NCI-H2029 (cell line): ENCODE results near the gene GPAM.
"Not testable (repeated sequence)": the region's sequence is repeated elsewhere in the genome, so short reads cannot be mapped to it uniquely, and the experiment has no call there.

ENCODE experiments used
- DNase-seq: peaks from one replicate; lab custom pipeline; 2025; lab: John Stamatoyannopoulos, UW

The GPAM gene

DNA sequence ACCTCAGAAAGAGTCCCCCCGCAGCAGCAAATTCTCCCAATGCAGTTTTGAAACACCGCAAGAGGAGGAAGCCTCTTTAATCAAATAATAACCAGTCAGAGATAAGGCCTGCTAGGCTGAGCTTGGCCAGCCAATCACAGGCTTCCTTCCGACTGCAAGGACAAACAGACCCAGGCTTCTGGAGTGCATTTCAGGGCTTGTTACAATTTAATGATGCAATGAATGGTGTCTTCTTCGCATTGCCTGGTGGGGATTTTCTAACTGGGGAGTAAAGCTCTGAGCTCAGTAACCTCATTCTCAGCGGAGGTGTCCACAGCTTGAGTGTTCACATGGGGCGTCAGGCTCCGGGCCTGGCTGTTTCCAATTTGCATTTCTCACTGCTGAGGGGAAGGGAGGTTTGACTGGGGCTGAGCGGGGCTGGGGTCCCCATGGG lies 31.8 kb upstream of the GPAM start:
- no peak for DNase-seq

DNA sequence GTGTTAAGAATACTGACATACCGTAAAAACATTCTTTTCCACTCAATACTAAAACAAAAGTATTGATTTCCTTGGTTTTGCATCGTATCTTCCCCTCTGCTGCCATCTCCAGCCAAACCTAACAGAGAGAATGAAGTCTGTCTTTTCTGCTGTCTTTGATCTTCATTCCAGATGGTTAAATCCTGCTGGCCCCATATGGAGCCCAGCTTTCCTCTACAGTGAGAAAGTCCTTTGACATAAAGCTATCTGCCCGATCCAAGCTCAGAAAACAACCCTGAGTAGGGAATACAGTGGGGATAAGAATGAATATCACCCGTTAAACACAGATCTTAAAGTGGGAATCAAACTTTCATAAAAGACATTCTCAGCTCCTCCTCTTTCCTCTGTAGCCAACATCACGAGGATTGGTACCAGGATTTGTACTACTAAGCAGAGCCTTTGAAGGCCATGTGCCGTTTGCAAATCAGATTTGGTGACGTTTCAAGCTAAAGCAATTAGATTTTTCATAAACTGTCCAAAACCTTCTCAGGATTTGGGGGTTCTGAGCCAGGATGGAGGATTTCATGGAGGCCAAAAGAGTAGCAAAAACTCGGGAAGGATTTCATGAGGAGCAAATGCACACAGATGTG lies 30.8 kb upstream of the GPAM start:
- DNase-seq = no peak

GRCh38 chr10:112213836-112214235 lies 30.3 kb upstream of the GPAM start:
- DNase-seq = no peak

GRCh38 chr10:112213098-112213823 lies 29.7 kb upstream of the GPAM start:
- DNase-seq = no peak

DNA sequence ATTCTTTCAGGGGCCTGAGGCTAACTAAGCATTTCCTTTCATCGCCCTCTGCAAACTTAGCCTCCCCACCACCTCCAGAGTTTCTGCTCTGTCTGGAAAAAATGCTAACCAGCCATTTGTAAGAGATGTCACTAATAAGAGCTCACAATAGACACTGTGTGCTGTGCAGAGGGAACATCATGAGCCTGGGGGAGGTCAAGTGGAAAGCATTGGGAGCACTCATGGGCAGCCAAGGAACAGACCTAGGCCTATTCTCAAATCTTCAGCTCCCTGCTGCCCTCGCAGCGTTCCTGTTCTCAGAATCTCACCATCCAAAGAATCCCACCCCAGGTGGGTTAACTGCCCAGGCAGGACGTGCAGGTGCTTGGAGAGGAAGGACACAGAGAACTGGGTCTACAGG lies 27.1 kb upstream of the GPAM start:
- DNase-seq = no peak

DNA sequence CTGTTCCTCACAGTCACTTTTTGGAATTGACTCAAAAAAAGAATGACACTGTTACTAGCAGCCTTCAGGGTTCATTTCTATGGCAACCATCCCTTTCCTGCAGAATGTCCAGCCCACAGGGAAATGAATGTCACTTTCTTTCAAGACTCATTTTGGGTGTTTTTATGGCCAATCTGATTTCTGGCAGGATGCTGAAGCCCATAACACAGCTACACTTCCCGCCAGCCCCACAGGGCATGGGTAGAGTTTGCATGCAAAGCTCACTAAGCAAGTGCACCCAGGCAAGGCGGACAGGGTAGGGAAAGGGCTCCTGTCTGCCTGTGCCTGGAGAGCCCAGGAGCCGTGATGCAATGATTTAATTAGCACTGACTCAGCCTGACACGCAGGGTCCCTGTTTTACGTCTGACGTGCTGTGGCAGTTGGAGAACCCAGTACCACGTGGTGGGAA lies 26.1 kb upstream of the GPAM start:
- DNase-seq = no peak

GRCh38 chr10:112208997-112209396 lies 25.4 kb upstream of the GPAM start:
- DNase-seq = no peak

DNA sequence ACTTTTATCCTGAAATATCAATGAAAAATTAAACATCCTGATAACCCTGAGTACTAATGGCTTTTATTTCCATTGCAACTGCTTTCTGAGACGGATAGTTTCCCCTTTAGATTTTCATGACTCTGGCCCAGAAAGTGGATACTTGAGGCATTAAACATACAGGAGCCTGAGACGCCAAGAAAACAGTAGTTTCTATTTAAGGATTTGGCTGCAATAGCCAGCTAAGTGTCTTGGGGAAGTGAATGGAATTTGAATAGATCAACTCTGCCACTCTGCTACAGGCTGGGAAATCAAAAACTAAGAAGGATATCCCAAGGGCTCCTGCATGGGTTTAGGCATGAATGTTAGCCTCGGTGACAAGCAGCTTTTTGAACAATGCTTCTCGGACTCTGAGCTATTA lies 24.7 kb upstream of the GPAM start:
- no peak for DNase-seq

- no peak for DNase-seq
Observed at GRCh38 chr10:112203328-112204076, 19.9 kb upstream of the GPAM start.

DNA sequence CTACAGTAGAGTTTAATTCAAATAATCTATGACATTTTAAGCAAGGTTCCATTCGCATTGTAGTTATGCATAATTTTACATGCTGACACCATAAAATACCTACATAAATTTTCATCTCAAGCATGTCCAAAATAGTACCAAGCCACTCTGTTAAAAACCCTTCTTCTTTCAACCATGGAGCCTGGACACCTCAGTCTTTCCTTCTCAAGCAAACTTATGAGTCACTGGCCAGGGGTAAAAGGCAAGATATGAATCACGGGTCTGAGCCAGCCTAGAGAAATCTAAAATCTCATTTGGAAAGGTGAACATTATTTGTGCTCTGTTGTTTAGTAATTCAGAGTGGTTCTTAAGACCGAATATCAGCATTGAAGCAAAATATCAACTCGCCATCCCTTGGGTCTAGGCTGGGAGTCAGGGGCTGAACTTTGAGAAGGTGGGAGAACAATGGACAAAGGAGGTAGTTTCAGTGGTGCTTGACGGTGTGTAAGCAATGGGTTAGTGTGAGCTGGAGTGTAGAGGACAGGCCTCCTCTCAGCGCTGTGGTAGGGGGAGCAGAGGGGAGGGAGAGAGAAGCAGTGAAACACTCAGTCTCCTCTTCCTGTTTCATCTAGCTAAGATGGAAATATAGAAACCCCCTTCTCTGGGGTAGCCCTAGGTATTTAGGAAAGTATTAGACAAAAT lies 19.1 kb upstream of the GPAM start:
- no peak for DNase-seq

DNA sequence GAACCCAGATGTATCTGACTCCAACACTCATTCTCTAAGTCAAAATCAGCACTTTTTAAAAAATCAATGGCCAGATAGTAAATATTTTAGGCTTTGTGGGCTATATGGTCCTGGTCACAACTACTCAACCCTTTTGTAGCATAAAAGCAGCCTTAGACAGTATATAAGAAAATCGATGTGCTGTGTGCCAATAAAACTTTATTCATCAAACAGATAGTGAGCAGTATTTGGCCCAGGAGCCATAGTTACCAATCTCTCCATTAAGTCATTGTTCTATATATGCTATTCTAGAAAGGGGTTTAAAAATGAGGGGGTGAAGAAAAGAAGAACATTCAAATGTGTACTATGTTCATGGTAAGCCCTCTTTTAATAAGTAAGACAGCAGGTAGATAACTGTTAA lies 18.5 kb upstream of the GPAM start:
- DNase-seq = no peak

- DNase-seq = no peak
Observed at GRCh38 chr10:112201334-112201733, 17.8 kb upstream of the GPAM start.

DNA sequence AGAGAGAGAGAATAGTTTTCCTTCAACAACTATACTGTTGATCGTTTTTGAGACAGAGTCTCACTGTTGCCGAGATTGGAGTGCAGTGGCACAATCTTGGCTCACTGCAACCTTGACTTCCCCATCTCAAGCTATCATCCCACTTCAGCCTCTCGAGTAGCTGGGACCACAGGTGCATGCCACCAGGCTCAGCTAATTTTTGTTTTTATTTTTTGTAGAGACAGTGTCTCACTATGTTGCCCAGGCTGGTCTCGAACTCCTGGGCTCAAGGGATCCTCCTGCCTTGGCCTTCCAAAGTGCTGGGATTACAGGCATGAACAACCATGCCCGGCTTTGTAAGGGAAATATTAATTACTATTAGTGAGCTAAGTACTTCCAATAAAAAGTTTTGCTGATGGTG lies 16.7 kb upstream of the GPAM start:
- not testable (repeated sequence) for DNase-seq

DNA sequence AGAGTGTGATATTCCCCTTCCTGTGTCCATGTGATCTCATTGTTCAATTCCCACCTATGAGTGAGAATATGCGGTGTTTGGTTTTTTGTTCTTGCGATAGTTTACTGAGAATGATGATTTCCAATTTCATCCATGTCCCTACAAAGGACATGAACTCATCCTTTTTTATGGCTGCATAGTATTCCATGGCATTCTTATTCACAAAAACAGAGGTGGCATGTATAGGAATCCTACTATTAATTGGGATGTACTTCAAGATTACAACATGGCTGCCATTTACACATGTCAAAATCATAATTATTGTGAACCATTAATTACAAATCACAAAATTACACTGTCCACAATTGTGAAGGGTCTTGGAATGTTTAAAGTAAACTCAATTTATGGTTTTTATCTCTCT lies 14.1 kb upstream of the GPAM start:
- not testable (repeated sequence) for DNase-seq

DNA sequence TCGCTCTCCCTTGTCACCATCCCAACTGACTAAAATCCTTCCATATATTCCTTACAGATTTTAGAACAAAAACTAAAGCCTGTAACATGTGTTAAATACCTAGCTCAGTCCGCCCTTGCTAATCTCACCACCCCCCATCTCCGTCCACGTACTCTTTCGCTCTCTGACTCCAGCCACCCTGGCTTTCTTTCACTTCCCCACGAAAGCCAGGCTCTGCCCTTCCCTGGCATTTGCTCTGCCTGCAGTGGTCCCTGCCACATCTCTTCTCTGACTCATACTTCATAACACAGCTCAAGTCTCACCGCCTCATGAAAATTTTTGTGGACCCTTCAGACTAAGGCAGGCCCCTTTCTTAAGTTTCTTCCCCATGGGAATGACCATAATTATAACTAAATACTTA lies 11.7 kb upstream of the GPAM start:
- DNase-seq = no peak

DNA sequence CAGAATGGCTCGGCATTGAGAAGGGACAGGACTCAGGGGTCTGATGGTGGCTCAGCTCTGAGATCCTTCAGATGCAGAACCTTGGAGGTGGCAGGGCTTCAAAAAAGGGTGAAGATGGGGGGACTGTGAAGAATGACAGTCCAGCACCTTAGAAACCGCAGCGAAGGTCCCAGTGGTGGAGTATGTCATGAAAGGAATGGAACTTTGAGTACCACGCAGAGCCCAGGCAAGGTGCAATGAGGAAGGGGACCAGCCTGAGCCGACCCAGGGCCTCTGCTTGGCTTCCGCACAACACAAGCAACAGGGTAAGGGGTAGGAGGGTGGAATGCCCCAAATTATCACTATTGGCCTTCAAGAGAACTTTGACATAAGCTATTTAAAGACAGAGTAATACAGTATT lies 8.2 kb upstream of the GPAM start:
- DNase-seq = no peak

- DNase-seq = no peak
Observed at GRCh38 chr10:112191041-112191590, 7.6 kb upstream of the GPAM start.

DNA sequence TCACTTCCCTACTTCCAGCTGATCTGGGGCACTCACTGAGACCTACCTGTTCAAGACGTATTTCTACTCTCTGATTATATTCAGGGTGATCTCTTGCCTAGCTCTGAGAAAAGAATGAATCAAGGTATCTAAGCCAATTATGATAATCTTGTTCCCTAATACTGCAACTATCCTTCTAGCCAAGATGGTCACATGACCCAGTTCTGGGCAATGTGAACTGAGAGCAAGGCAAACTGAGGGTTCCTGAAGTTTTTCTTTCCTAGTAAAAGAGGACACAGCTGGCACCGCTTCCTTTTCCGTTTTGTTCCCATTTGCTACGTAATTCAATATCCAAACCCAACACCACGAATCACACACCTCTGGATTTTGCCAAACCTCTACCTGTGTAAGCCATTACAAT lies 5.9 kb upstream of the GPAM start:
- no peak for DNase-seq

- no peak for DNase-seq
Observed at GRCh38 chr10:112187527-112187926, 4.0 kb upstream of the GPAM start.

GRCh38 chr10:112185959-112186358 lies 2.4 kb upstream of the GPAM start:
- no peak for DNase-seq

DNA sequence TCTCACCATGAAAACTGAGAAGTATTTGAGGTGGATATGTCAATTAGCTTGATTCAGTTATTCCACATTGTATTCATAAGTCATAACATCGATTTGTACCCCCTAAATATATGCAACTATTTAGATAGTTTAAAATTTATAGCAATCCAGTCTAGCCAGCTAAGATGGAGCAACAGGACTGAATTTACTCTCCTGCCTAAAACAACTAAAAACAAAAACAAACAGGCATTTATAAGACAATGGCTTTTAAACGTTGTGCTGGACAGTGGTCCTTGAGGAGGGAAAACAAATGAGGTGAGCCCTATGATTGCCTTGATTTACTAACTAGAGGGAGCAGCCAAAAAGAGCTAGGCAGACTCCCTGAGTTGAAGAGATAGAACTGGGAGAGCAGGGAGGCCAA lies 814 bp upstream of the GPAM start:
- no peak for DNase-seq

DNA sequence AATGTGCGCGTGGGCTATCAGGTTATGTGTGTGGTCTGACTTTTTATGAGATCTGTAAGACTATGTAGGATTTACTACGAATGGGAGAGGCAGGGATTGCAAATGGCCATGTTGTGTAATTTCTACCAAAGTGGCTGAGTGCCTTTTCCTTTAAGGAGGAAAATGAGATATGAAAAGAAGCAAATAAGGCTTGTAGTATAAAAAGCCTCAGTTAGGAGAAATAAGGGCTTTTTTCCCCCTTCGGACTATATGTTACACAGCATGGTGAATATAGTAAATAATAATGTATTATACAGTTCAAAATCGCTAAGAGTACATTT lies 447 bp upstream of the GPAM start:
- DNase-seq = no peak
